Measurements from ENCODE around the gene MLH1.
"Not testable (repeated sequence)": the region's sequence is repeated elsewhere in the genome, so short reads cannot be mapped to it uniquely, and the experiment has no call there.

MLH1 gene

GRCh38 chr3:36993326-36994283 lies at the start of gene MLH1:
MLH1 (plus strand) TSS chr3:36993518; CDS start chr3:36993548, 30 bp downstream.
- DNase-seq: no peak

- DNase-seq: no peak
Measured at GRCh38 chr3:36943601-36944000, 49.7 kb upstream of the MLH1 start.

- DNase-seq: no peak
Measured at GRCh38 chr3:36944012-36944640, 49.2 kb upstream of the MLH1 start.

GRCh38 chr3:36944641-36945270 lies 48.6 kb upstream of the MLH1 start, which contains the start of gene TRANK1:
TRANK1 (minus strand) TSS chr3:36945054; CDS start chr3:36944809, 245 bp downstream.
- no peak for DNase-seq

DNA sequence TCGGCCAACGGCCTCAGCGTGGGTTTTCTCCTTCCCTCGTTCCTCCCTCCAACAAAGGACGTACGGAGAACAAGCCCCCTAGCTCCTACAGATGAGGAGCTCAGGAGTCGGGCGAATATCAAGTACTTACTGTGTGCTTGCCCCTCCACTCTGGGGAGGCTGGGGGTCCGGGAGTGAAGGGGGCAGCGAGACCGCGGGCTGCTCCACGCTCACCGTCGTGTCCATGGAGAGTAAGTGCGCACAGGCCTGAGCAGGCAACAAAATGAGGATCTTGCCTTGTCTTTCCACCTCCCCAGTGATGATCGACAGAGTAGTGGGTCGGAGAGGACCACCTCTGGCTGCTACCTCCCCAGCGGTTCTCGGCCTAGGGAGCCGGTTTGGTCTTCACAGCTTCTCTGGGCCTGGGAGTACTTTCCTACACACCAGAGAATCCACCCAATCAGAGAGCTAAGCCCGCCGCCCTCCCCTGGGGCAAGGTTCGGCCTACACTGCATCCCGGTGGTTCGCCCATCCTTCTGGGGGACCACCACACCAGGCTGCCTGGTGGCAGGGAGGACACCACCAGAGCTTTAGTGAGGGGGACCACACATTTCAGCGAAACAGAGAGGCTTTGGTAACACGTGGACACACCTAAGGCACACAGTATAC lies 47.9 kb upstream of the MLH1 start:
- no peak for DNase-seq

DNA sequence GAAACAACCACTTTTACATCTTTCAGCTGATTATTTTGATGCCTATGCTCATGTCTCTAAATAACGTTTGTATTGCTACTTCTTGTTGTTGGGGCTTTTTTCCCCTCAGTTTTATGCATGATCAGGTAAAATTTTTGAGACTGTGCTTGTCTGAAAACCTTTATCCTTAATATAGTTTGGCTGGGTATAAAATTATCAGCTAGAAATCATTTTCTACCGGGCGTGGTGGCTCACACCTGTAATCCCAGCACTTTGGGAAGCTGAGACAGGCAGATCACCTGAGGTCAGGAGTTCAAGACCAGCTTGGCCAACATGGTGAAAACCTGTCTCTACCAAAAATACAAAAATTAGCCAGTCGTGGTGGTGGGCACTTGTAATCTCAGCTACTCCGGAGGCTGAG lies 45.5 kb upstream of the MLH1 start:
- DNase-seq: not testable (repeated sequence)

GRCh38 chr3:36954452-36955134 lies 38.7 kb upstream of the MLH1 start:
- no peak for DNase-seq

GRCh38 chr3:36956155-36956554 lies 37.2 kb upstream of the MLH1 start:
- DNase-seq: no peak

DNA sequence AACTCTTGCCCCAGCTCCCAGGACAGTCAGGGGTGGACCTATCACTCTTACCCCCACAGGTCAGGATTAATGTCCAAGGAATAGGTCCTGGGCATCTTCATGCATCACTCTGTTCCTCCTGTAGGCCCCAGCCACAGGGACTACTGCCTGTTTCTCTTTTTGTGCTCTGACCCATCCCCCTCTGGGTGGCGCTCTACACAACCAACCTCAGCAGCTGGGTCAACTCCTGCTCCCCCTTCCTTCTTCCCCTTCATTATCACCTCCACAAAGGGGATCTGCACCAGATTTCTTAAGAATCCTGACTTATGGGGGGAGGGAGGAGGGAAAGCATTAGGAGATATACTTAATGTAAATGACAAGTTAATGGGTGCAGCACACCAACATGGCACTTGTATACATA lies 36.3 kb upstream of the MLH1 start:
- no peak for DNase-seq

GRCh38 chr3:36957862-36958686 lies 35.2 kb upstream of the MLH1 start:
- DNase-seq: no peak

- peak; percentile 86 for DNase-seq
Measured at GRCh38 chr3:36959821-36960220, 33.5 kb upstream of the MLH1 start.

DNA sequence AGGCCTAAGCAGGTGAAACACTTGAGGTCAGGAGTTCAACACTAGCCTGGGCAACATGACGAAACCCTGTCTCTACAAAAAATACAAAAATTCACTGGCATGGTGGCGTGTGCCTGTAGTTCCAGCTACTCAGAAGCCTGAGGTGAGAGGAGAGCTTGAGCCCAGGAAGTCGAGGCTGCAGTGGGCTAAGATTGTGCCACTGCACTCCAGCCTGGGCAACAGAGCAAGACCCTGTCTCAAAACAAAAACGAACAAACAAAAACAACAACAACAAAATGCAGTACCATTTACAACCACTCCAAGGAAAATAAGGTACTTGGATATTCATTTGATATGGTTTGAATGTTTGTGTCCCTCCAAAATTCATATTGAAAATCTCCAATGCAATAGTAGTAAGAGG lies 32.8 kb upstream of the MLH1 start:
- no peak for DNase-seq

DNA sequence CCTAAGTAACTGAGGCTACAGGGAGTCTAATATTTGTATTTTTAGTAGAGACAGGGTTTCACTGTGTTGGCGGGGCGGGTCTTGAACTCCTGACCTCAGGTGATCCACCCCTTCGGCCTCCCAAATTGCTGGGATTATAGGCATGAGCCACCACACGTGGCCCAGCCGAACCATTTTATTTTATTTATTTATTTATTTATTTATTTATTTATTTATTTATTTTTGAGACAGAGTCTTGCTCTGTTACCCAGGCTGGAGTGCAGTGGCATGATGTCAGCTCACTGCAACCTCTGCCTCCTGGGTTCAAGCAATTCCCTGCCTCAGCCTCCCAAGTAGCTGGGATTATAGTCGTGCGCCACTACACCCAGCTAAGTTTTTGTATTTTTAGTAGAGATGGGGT lies 30.3 kb upstream of the MLH1 start:
- DNase-seq: not testable (repeated sequence)

DNA sequence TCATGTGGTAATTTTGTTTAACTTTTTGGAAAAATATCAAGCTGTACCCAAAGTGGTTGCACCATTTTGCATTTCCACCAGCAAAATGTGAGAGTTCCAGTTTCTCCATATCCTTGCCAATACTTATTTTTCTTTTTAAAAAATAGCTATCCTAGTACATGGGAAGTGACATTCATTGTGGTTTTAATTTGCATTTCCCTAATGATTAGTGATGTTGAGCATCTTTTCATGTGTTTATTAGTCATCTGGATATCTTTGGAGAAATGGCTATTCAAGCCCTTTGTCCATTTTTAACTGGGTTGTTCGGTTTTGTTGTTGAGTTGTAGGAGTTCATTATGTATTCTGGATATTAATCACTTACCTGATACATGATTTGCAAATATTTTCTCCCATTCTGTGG lies 29.0 kb upstream of the MLH1 start:
- DNase-seq: no peak

DNA sequence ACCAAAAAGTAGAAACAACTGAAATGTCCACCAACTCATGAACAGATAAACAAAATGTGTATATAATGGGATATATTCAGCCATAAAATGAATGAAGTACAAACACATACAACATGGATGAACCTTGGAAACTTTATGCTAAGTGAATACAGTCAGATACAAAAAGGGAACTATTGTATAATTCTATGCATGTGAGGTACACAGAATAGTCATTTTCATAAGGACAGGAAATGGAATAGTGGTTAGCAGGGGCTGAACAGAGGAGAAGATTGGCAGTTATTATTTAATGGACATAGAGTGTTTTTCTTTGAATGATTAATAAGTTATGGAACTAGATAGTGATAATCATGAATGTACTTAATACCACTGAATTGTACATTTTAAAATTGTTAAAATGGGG lies 28.5 kb upstream of the MLH1 start:
- no peak for DNase-seq

GRCh38 chr3:36965440-36965839 lies 27.9 kb upstream of the MLH1 start:
- peak; percentile 73 for DNase-seq

DNA sequence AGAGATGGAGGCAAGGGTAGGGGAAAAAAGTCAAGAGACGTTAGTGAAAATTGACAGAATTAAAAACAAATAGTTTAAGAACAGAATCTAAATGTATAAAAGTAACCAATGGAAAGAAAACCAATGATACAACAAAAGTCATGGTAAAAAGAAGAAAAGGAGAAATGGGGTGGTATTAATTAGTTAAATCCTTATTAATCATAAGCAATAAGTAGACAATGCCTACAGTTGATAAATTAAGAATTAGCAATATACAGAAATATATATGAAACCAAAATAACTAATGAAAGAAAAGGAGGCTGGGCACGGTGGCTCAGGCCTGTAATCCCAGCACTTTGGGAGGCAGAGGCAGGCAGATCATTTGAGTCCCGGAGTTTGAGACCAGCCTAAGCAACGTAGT lies 24.2 kb upstream of the MLH1 start:
- DNase-seq: no peak

- DNase-seq: peak; percentile 87
Measured at GRCh38 chr3:36969540-36970432, 23.5 kb upstream of the MLH1 start.

GRCh38 chr3:36972163-36972562 lies 21.2 kb upstream of the MLH1 start:
- no peak for DNase-seq

GRCh38 chr3:36973139-36973538 lies 20.2 kb upstream of the MLH1 start:
- no peak for DNase-seq

GRCh38 chr3:36981006-36981405 lies 12.3 kb upstream of the MLH1 start:
- no peak for DNase-seq
